GM12878 (cell line): ENCODE measurements around the gene PPP1R12B. TPM values are rescaled to one million over a fixed set of nuclear protein-coding genes. Genes with fewer than 3 reads are reported as not detected.
"Not testable (repeated sequence)": the region's sequence is repeated elsewhere in the genome, so short reads cannot be mapped to it uniquely, and the experiment has no call there.

Source experiments
- ATAC-seq: fragments of 200-7000 bp; cut with Tn5 transposase; 3 replicates; pipeline ENCODE4 v1.9.1; 2020; ENCODE audit warnings: mild to moderate bottlenecking, moderate library complexity
- BruUV-seq: library from RNA; stranded (reverse); fragments of 400-500 nt; replicated peaks from 2 replicates; lab custom pipeline; 2021; lab: Mats Ljungman, UMichigan
- CTCF ChIA-PET: fragments of 300-600 bp; sonication (Branson Sonifier 250); formaldehyde crosslinking; extraction: SDS; loops from one replicate; lab custom pipeline; 2021; ENCODE audit warnings: inconsistent platforms; lab: Yijun Ruan, JAX
- POLR2A ChIA-PET: fragments of 350-600 bp; formaldehyde crosslinking; extraction: SDS; loops from one replicate; lab custom pipeline; 2021; ENCODE audit warnings: inconsistent platforms; lab: Charles Lee
- RAD21 ChIA-PET: fragments of 300-600 bp; sonication (Branson Sonifier 250); formaldehyde crosslinking; loops from one replicate; lab custom pipeline; 2023; ENCODE audit warnings: antibody characterized with exemption; ENCODE audit not compliant: unreplicated experiment; lab: Charles Lee
- SMC1A ChIA-PET: fragments of 300-600 bp; sonication (Branson Sonifier 250); formaldehyde crosslinking; loops from one replicate; lab custom pipeline; 2023; ENCODE audit not compliant: unreplicated experiment, uncharacterized antibody; lab: Charles Lee
- DNase-seq: peaks from one replicate; pipeline ENCODE4 v3.0.0-alpha.2; 2011; ENCODE audit warnings: low read depth, low spot score
- FAIRE-seq: peaks from 3 replicates; lab custom pipeline; 2011; peaks lifted over from hg19 to GRCh38; lab: Jason Lieb, UNC
- H2AFZ ChIP-seq: 2 replicates; pipeline ENCODE4 v1.6.0; 2011; ENCODE audit warnings: low read depth, low read length, control low read depth; ENCODE audit not compliant: control insufficient read depth
- H3K27ac ChIP-seq: 2 replicates; pipeline ENCODE4 v1.5.1; 2011; ENCODE audit warnings: control low read depth; ENCODE audit not compliant: control insufficient read depth, insufficient read depth
- H3K27me3 ChIP-seq, 2 experiments: replicated peaks in 1 of 2; 2 replicates each; pipeline versions ENCODE4 v1.6.0 to v1.6.1; 2011; ENCODE audit warnings: low read length in 1 of 2; ENCODE audit not compliant: control insufficient read depth in 2 of 2, insufficient read depth in 2 of 2
- H3K36me3 ChIP-seq, 2 experiments: 2 replicates each; pipeline ENCODE4 v1.5.1; 2011; ENCODE audit warnings: low read length in 1 of 2; ENCODE audit not compliant: control insufficient read depth in 2 of 2, insufficient read depth in 2 of 2
- H3K4me1 ChIP-seq: 2 replicates; pipeline ENCODE4 v1.6.1; 2011; ENCODE audit warnings: mild to moderate bottlenecking, low read length, moderate library complexity, mixed read lengths; ENCODE audit not compliant: control insufficient read depth, insufficient read depth
- H3K4me2 ChIP-seq: 2 replicates; pipeline ENCODE4 v1.6.0; 2011; ENCODE audit warnings: control low read depth; ENCODE audit not compliant: control insufficient read depth, insufficient read depth
- H3K4me3 ChIP-seq: fragments of 200-600 bp; sonication (generic); 2 replicates; pipeline ENCODE4 v1.5.1; 2016
- H3K79me2 ChIP-seq: 2 replicates; pipeline ENCODE4 v1.6.0; 2011; ENCODE audit warnings: low read length; ENCODE audit not compliant: control insufficient read depth, insufficient read depth
- H3K9ac ChIP-seq: 2 replicates; pipeline ENCODE4 v1.8.0; 2011; ENCODE audit warnings: low read length, control low read depth, mixed read lengths; ENCODE audit not compliant: control insufficient read depth, insufficient read depth
- H3K9me3 ChIP-seq: replicated peaks from 3 replicates; pipeline ENCODE4 v1.5.1; 2011; ENCODE audit warnings: mild to moderate bottlenecking, low read length; ENCODE audit not compliant: control insufficient read depth, insufficient read depth
- H4K20me1 ChIP-seq: 2 replicates; pipeline ENCODE4 v1.6.0; 2011; ENCODE audit not compliant: control insufficient read depth, insufficient read depth
- WGBS: methylation state at CpG from one replicate; pipeline ENCODE4 v1.1.6; 2016; ENCODE audit warnings: low lambda C conversion rate; ENCODE audit not compliant: insufficient replicate concordance, insufficient coverage; ENCODE audit errors: missing lambda C conversion rate; 5-methylcytosine and 5-hydroxymethylcytosine counted together
- in situ Hi-C: fragments of 300-500 bp; cut with MboI; formaldehyde crosslinking; loops from 9 replicates; pipeline ENCODE4 v1.14.3; 2018; ENCODE audit warnings: mixed read lengths
- intact Hi-C: fragments of 100-400 bp; cut with micrococcal nuclease; formaldehyde crosslinking; loops from one replicate; pipeline ENCODE4 v1.14.2; 2022; ENCODE audit not compliant: unreplicated experiment
- polyA plus RNA-seq, 11 experiments: library from polyadenylated mRNA; depleted of rRNA in 4 of 11; unstranded in 6 of 11; stranded (reverse) in 5 of 11; fragments of >200 nt; fragmentation: Nextera tagmentation in 4 of 11; fragmentation: Illumina TruSeq in 1 of 11; extraction: Ambion mirVana in 4 of 11; extraction: Trizol in 1 of 11; gene quantifications; 1 replicate in 1 of 11; 2 replicates in 10 of 11; pipeline versions ENCODE4 v1.2.1 to v1.2.3, GENCODE V29; 2011 to 2016; ENCODE audit warnings: inconsistent platforms in 2 of 11, missing spikeins in 2 of 11, low read depth in 1 of 11
- total RNA-seq, 4 experiments: library from RNA; depleted of rRNA in 3 of 4; stranded (reverse); fragments of >200 nt in 3 of 4; fragmentation: Illumina TruSeq in 1 of 4; extraction: Trizol in 1 of 4; gene quantifications; 2 replicates each; pipeline versions ENCODE4 v1.2.1 to v1.2.3, GENCODE V29; 2013 to 2021

PPP1R12B gene
- total and polyA plus RNA-seq, 10 of the 15 experiments (the other 5 are each of a cell fraction or from before 2014, with no cell fraction given): 0.29 to 9.4 (median 4.7) TPM

GRCh38 chr1:202465644-202466270, 117.3 kb downstream of the PPP1R12B start:
- RAD21 ChIA-PET: interaction anchor here (1.0 to 2.7 kb wide), 3 partner anchors 104 to 254 kb away, joined by 3 to 8 read pairs (median 7); no protein-coding TSS in a partner anchor
- WGBS: 92% methylated on average over 3 of the region's 3 CpGs
- not testable (repeated sequence) for FAIRE-seq

DNA sequence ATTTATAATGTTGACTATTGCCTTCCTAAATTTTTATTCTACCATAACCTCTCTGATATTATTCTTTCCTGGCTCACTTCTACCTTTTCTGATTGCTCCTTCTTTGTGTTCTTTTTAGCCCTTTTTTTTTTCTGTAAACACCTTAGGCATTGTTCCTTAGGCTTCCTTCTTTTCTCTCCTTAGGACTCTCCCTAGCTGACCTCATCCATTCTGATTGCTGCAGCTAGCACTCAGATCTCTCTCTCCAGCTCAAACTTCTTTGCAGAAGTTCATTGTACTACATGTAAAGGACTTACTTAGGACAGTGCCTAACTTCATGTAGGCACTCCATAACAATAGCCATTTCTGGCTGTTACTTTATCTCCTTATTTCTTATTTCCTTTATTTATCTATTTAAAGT, 117.8 kb downstream of the PPP1R12B start:
- POLR2A ChIA-PET, BruUV-seq, H3K9me3 ChIP-seq, H4K20me1 ChIP-seq, H3K27me3 ChIP-seq, DNase-seq, H3K36me3 ChIP-seq, H3K79me2 ChIP-seq, in situ Hi-C loops, H3K4me2 ChIP-seq, H3K9ac ChIP-seq, H3K4me3 ChIP-seq, FAIRE-seq, H3K27ac ChIP-seq, ATAC-seq, H2AFZ ChIP-seq, H3K4me1 ChIP-seq: not testable (repeated sequence)
- ChIA-PET SMC1A (interaction anchor here (0.9 to 2.5 kb wide), 5 partner anchors 73 to 253 kb away, joined by 3 to 10 read pairs (median 4); no protein-coding TSS in a partner anchor), RAD21 (interaction anchor here (1.3 to 2.7 kb wide), 2 partner anchors 104 to 253 kb away, joined by 7 to 8 read pairs; no protein-coding TSS in a partner anchor), CTCF (interaction anchor here (0.9 to 3.3 kb wide), 7 partner anchors 35 to 254 kb away, joined by 3 to 17 read pairs (median 7); partner anchors contain the start of gene UBE2T)
- intact Hi-C loops: loop anchor here (5.0 kb wide), 1 partner anchor 106 kb away; no protein-coding TSS in a partner anchor

More at GRCh38 chr1:202465644-202466270, 117.3 kb downstream of the PPP1R12B start:
- H4K20me1 ChIP-seq, H3K4me2 ChIP-seq, BruUV-seq, in situ Hi-C loops, H3K27ac ChIP-seq, H3K27me3 ChIP-seq, H3K4me1 ChIP-seq, H3K79me2 ChIP-seq, H3K9me3 ChIP-seq, H3K4me3 ChIP-seq, POLR2A ChIA-PET, ATAC-seq, H2AFZ ChIP-seq, H3K9ac ChIP-seq, H3K36me3 ChIP-seq, DNase-seq: not testable (repeated sequence)
- intact Hi-C loops: loop anchor here (2.0 to 5.0 kb wide), 2 partner anchors 107 to 253 kb away; no protein-coding TSS in a partner anchor
- ChIA-PET SMC1A (interaction anchor here (0.9 to 2.5 kb wide), 6 partner anchors 73 to 254 kb away, joined by 3 to 10 read pairs (median 4); no protein-coding TSS in a partner anchor), CTCF (interaction anchor here (0.9 to 3.3 kb wide), 8 partner anchors 36 to 254 kb away, joined by 3 to 17 read pairs (median 7); partner anchors contain the start of gene UBE2T)

GRCh38 chr1:202467381-202467780, 118.9 kb downstream of the PPP1R12B start:
- H3K27me3 ChIP-seq, FAIRE-seq, H4K20me1 ChIP-seq, H3K4me2 ChIP-seq, H3K79me2 ChIP-seq, POLR2A ChIA-PET, H3K9me3 ChIP-seq, H3K36me3 ChIP-seq, H2AFZ ChIP-seq, in situ Hi-C loops, H3K4me1 ChIP-seq, DNase-seq, RAD21 ChIA-PET, H3K4me3 ChIP-seq, ATAC-seq, H3K27ac ChIP-seq, SMC1A ChIA-PET, H3K9ac ChIP-seq, BruUV-seq, CTCF ChIA-PET: not testable (repeated sequence)
- intact Hi-C loops: loop anchor here (5.0 kb wide), 1 partner anchor 105 kb away; no protein-coding TSS in a partner anchor
- 43% methylated on average over 2 of the region's 3 CpGs for WGBS
